Endothelial cell (in vitro differentiated cells): ENCODE results near the gene LRBA. TPM values are rescaled to one million over a fixed set of nuclear protein-coding genes. Genes with fewer than 3 reads are reported as not detected.

Experiments
- DNase-seq: peaks from one replicate; pipeline ENCODE4 v3.0.0; 2021; ENCODE audit warnings: low spot score
- H3K27ac Mint-ChIP-seq: one replicate; pipeline ENCODE4 v1.8.0; 2021; ENCODE audit warnings: mixed read lengths, inconsistent platforms; ENCODE audit not compliant: unreplicated experiment
- H3K27me3 Mint-ChIP-seq: one replicate; pipeline ENCODE4 v1.8.0; 2021; ENCODE audit warnings: mild to moderate bottlenecking, moderate library complexity, mixed read lengths, inconsistent platforms; ENCODE audit not compliant: unreplicated experiment
- H3K36me3 Mint-ChIP-seq: one replicate; pipeline ENCODE4 v1.8.0; 2021; ENCODE audit warnings: mild to moderate bottlenecking, low read depth, mixed read lengths, inconsistent platforms; ENCODE audit not compliant: unreplicated experiment
- H3K4me1 Mint-ChIP-seq: one replicate; pipeline ENCODE4 v1.8.0; 2021; ENCODE audit warnings: mild to moderate bottlenecking, mixed read lengths, inconsistent platforms; ENCODE audit not compliant: unreplicated experiment
- H3K4me3 Mint-ChIP-seq: one replicate; pipeline ENCODE4 v1.8.0; 2021; ENCODE audit warnings: mild to moderate bottlenecking, mixed read lengths, inconsistent platforms; ENCODE audit not compliant: unreplicated experiment
- H3K9me3 Mint-ChIP-seq: one replicate; pipeline ENCODE4 v1.8.0; 2021; ENCODE audit warnings: mixed read lengths, inconsistent platforms; ENCODE audit not compliant: unreplicated experiment
- total RNA-seq: library from RNA; stranded (reverse); fragmentation: NEBNext Ultra II Directional; extraction: Animal tissue kit (Norgen Biotek cat#: 25700); gene quantifications from one replicate; pipeline ENCODE4 v1.2.1, GENCODE V29; 2021; ENCODE audit not compliant: unreplicated experiment
- TF ChIP-seq, protein P1 (sequence below): fragments of 200-600 bp; sonication (generic); IDR thresholded peaks from one replicate; pipeline ENCODE4 v1.5.0; 2021; ENCODE audit warnings: antibody characterized with exemption; ENCODE audit not compliant: unreplicated experiment

Gene LRBA
- total RNA-seq, 1 donor from 2014 or later: 44.3 TPM

DNA sequence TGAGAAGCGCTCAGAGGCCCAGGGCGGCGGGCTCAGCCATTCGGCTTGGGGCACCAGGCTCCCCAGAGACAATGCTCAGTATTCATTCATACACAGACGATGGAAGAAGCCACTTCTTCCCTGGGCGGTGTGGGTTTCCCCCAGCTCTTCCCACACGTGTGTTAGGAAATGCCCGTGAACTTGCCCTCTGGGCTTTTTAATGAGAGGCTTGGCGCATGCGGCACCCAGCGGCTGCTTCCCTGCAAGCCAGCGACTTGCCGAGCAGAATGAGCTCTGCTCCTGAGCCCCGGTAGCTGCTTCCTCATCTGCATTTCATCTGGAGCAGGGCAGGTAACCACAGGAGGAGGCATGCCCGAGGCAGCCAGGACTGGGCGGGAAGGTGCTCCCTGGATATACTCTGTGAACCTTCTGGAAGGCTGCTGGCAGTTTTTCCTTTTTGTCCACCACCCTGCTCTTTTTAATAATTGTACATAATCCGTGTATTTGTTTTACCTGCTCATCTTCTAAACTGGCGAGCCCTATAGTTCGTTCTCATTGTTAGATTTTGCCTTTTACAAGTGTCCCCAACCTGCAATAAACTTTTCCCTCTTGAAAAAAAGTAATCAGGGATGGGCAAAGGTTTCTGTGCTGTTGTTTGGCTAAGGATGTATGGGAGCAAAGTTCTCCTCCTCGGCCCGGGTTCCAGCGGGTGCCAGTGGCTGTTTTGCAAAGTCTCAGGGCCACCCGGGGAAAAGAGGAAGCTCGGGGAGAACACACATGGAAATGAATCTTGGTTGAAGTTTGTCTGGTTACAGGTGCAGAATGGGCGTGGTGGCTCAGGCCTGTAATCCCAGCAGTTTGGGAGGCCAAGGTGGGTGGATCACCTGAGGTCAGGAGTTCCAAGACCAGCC lies 758.0 kb downstream of the LRBA start:
- Mint-ChIP-seq H3K27me3 (peaks cover 9% of the 10 kb centered on the region), H3K9me3 (no peaks in the 10 kb centered on the region), H3K4me3 (no peak overlapping the region), H3K27ac (no peak overlapping the region), H3K4me1 (no peaks in the 10 kb centered on the region), H3K36me3 (peaks cover 27% of the 10 kb centered on the region)
- no peak for DNase-seq
- TF ChIP-seq, protein P1, sequence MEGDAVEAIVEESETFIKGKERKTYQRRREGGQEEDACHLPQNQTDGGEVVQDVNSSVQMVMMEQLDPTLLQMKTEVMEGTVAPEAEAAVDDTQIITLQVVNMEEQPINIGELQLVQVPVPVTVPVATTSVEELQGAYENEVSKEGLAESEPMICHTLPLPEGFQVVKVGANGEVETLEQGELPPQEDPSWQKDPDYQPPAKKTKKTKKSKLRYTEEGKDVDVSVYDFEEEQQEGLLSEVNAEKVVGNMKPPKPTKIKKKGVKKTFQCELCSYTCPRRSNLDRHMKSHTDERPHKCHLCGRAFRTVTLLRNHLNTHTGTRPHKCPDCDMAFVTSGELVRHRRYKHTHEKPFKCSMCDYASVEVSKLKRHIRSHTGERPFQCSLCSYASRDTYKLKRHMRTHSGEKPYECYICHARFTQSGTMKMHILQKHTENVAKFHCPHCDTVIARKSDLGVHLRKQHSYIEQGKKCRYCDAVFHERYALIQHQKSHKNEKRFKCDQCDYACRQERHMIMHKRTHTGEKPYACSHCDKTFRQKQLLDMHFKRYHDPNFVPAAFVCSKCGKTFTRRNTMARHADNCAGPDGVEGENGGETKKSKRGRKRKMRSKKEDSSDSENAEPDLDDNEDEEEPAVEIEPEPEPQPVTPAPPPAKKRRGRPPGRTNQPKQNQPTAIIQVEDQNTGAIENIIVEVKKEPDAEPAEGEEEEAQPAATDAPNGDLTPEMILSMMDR: no peak

DNA sequence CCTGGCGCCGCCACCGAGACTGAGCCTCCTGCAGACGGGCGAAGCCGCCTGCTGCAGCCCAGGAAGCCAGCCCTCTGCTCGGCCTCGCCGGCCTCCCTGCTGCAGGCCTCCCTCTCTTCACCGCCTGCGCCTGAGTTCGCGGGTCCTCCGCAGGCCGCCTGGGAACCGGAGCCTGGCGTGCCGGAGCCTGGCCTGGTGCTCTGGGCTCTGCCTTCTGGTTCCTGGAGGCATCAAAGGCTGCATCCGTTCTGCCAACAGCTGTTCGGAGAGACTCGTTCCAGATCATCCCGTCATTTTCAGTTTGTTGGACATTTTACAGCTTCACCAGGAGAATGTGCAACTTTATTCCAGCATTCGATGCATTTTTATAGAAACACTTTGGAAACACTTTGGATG lies 758.9 kb downstream of the LRBA start:
- Mint-ChIP-seq H3K27me3 (peaks cover 9% of the 10 kb centered on the region), H3K4me3 (peak overlapping the region; percentile 16), H3K4me1 (no peaks in the 10 kb centered on the region), H3K27ac (no peak overlapping the region), H3K36me3 (peaks cover 27% of the 10 kb centered on the region), H3K9me3 (no peaks in the 10 kb centered on the region)
- DNase-seq: no peak
- TF ChIP-seq, protein P1: no peak

DNA sequence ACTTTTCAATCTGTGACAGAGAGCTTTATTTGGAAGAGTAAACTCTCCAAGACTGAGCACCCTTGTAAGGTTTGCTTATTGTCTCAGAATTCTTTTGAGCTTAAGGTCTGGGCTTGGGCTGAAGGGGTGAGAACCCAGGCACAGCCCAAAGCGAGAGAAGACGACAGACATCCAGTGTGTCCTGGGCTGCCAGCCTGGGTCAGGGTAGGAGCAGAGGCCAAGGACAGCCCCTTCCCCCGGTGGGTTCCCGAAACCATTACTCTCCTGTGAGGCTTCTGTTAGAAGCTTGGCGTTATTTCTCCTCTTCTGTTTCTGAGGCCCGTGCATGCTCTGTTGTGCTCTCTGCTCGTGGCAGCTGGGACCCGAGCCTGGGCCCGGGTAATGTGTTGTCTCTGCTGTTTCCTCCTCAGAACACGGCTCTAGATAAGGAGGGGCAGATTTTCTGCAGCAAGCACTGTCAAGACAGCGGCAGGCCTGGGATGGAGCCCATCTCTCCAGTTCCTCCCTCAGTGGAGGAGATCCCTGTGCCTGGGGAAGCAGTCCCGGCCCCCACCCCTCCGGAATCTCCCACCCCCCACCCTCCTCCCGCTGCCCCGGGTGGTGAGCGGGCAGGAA lies 759.4 kb downstream of the LRBA start:
- peaks cover 9% of the 10 kb centered on the region for H3K27me3 Mint-ChIP-seq
- TF ChIP-seq, protein P1: no peak
- no peaks in the 10 kb centered on the region for H3K4me1 Mint-ChIP-seq
- no peak overlapping the region for H3K27ac Mint-ChIP-seq
- H3K36me3 Mint-ChIP-seq: peaks cover 27% of the 10 kb centered on the region
- H3K4me3 Mint-ChIP-seq: no peak overlapping the region
- DNase-seq: no peak
- H3K9me3 Mint-ChIP-seq: no peaks in the 10 kb centered on the region

DNA sequence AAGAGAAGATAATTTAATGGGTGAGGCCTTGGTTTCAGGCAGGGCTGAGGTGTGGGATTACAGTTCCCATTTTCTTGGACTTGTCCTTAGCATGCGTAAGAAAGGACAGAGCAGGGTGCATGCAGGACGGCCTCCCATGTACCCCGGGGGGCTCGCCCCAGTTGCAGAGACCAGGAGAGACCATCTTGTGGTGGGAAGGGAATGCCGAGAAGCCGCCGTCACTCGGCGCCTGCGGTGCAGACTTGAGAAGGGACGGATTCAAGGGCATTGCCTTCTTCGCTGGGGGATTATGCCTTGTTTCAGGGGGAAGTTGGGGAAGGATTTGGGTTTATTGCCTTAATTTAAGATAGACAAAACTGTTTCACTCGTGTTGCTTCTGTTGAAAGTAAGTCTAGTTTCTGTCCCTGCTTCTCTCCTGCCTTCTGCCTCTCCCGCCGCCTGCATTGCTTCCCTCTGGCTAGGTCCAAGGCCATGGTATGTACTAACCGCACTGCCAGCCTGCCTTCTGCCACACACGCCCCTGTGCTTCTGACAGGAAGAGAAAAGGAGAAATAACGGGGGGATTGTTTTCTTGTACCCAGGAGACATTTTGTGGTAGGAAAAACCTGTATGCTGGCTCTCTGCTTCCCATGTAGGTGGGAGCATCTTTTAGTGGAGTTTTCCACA lies 761.0 kb downstream of the LRBA start:
- peaks cover 21% of the 10 kb centered on the region for H3K36me3 Mint-ChIP-seq
- H3K27ac Mint-ChIP-seq: no peak overlapping the region
- no peak for DNase-seq
- peak overlapping the region; percentile 25 for H3K4me3 Mint-ChIP-seq
- H3K9me3 Mint-ChIP-seq: no peaks in the 10 kb centered on the region
- TF ChIP-seq, protein P1: no peak
- H3K4me1 Mint-ChIP-seq: peaks cover 4% of the 10 kb centered on the region
- H3K27me3 Mint-ChIP-seq: peaks cover 10% of the 10 kb centered on the region
